Stimulated activated effector memory CD8-positive, alpha-beta T cell treated with anti-CD3 and anti-CD28 coated beads, Interleukin-12 subunit alpha, Interleukin-12 subunit beta, amount 100 ng/mL, for 72 hours (primary cell): ENCODE results near the gene EPX.
A peak's percentile ranks its signal among the peaks of the same experiment; 100 is the strongest.

ENCODE experiments used
- ATAC-seq: fragments of 150-1000 bp; cut with Tn5 transposase; 2 replicates; pipeline ENCODE4 v1.10.0; 2021
- DNase-seq, 2 donors: peaks; one replicate each; pipeline ENCODE4 v3.0.0; 2021 to 2022; ENCODE audit warnings: low spot score in 2 of 2
- H3K27ac Mint-ChIP-seq: one replicate; pipeline ENCODE4 v1.8.0; 2022; ENCODE audit warnings: mild to moderate bottlenecking, mixed read lengths
- H3K36me3 Mint-ChIP-seq: one replicate; pipeline ENCODE4 v1.8.0; 2022; ENCODE audit warnings: mild to moderate bottlenecking, mixed read lengths
- H3K4me1 Mint-ChIP-seq: one replicate; pipeline ENCODE4 v1.8.0; 2022; ENCODE audit warnings: mixed read lengths
- H3K4me3 Mint-ChIP-seq: one replicate; pipeline ENCODE4 v1.8.0; 2022; ENCODE audit warnings: mild to moderate bottlenecking, mixed read lengths
- H3K9me3 Mint-ChIP-seq: one replicate; pipeline ENCODE4 v1.8.0; 2022; ENCODE audit warnings: mixed read lengths

EPX gene

GRCh38 chr17:58229881-58230280 is 37.4 kb downstream of the EPX start:
- Mint-ChIP-seq H3K36me3 (no peaks in the 10 kb centered on the region), H3K4me1 (peaks cover 9% of the 10 kb centered on the region), H3K4me3 (no peak overlapping the region), H3K27ac (no peak overlapping the region), H3K9me3 (no peaks in the 10 kb centered on the region)
- no peak for ATAC-seq
- no peak for DNase-seq

DNA sequence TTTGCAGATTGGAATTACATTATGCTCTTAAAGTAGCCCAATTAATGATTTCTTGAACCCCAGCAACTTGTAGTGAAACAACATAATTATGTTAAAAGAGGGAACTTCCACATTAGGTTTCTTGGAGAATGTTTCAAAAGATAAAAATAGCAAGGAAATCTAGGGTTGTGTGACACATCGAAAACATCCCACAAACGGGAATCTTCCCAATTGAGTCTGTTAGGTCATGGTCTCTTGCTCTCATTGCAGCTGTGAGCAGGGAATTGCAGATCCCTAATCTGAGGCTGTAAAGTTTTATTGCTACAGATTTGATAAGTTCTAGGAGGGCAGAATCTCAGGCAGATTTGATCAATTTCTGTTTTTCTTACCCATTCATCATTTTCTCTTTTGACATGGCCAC is 39.1 kb downstream of the EPX start:
- H3K4me3 Mint-ChIP-seq, result no peak overlapping the region
- H3K36me3 Mint-ChIP-seq, result no peaks in the 10 kb centered on the region
- ATAC-seq (no peak), DNase-seq (no peak)
- no peak overlapping the region for H3K27ac Mint-ChIP-seq
- no peaks in the 10 kb centered on the region for H3K9me3 Mint-ChIP-seq
- peaks cover 9% of the 10 kb centered on the region for H3K4me1 Mint-ChIP-seq

DNA sequence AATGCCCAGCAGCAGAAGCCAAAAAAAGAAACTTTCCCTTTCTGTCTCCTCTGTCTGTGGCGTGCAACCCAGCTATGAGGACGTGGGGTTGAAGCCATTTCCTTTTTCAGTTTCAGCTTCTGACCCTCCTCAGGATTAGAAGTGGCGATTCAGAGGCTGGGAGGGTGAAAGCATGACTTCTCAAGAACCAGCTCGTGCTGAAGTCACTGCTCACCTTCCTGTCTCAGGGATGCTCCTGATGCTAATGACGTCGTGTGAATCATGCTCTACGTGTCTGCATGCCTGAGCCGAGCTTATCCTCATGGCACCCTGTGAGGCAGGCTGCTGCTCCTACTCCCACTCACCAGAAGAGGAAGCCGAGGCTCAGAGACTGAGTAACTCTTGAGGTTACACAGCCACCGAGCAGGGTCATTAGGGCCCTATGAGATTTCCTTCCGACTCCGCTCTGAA is 40.2 kb downstream of the EPX start:
- ATAC-seq, result peak; percentile 96
- H3K36me3 Mint-ChIP-seq, result no peaks in the 10 kb centered on the region
- no peak overlapping the region for H3K27ac Mint-ChIP-seq
- no peak overlapping the region for H3K4me3 Mint-ChIP-seq
- peaks cover 9% of the 10 kb centered on the region for H3K4me1 Mint-ChIP-seq
- DNase-seq, result no peak
- H3K9me3 Mint-ChIP-seq, result no peaks in the 10 kb centered on the region

DNA sequence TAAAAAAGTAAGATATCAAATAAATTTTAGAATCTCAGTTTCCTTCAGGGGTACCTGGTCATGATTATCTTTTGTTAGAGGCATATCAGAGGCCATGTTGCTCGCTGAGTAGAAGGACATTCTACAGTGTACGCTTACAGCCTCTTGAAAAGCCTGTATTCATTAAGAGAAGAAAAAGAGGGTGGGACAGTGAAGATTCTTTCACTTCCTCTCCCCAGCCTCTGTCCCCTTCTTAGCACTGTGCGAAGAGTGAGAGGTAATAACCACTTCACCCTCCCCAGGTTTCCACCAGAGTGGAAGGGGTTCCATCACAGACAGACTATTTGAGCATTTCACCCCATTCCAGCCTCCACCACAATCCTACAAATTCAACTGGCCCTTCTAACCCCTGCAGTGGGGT is 41.0 kb downstream of the EPX start:
- ATAC-seq (no peak), DNase-seq (no peak)
- Mint-ChIP-seq H3K4me3 (no peak overlapping the region), H3K4me1 (peaks cover 9% of the 10 kb centered on the region), H3K27ac (no peak overlapping the region), H3K36me3 (no peaks in the 10 kb centered on the region), H3K9me3 (no peaks in the 10 kb centered on the region)

DNA sequence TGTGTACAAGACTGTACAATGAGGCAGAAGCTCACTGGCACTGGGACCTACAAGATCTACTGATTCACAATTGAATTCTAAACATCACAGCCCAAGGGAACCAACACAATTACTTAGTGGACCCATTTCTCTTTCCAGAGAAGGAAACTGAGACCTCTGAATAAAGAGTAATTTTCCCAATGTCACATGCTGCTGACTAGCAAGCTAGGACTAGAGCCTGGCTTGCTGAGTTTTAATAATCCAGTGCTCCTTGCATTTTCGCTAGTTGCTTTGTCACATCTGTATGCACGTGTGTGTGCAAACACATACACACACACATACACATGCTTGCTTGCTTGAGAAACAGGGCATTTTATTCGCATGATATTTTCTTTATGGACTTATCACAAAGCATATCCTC is 42.0 kb downstream of the EPX start:
- Mint-ChIP-seq H3K4me1 (peaks cover 9% of the 10 kb centered on the region), H3K9me3 (no peaks in the 10 kb centered on the region), H3K4me3 (no peak overlapping the region), H3K36me3 (no peaks in the 10 kb centered on the region), H3K27ac (no peak overlapping the region)
- DNase-seq (no peak), ATAC-seq (no peak)

- H3K27ac Mint-ChIP-seq, result no peak overlapping the region
- no peak for DNase-seq
- H3K4me1 Mint-ChIP-seq, result peaks cover 9% of the 10 kb centered on the region
- H3K36me3 Mint-ChIP-seq, result no peaks in the 10 kb centered on the region
- H3K9me3 Mint-ChIP-seq, result no peaks in the 10 kb centered on the region
- ATAC-seq, result no peak
- H3K4me3 Mint-ChIP-seq, result no peak overlapping the region
These were observed 43.3 kb downstream of the EPX start for GRCh38 chr17:58235821-58236220.

GRCh38 chr17:58236394-58236793 is 43.9 kb downstream of the EPX start:
- DNase-seq (no peak), ATAC-seq (no peak)
- no peak overlapping the region for H3K4me3 Mint-ChIP-seq
- no peaks in the 10 kb centered on the region for H3K9me3 Mint-ChIP-seq
- H3K27ac Mint-ChIP-seq, result no peak overlapping the region
- peaks cover 9% of the 10 kb centered on the region for H3K4me1 Mint-ChIP-seq
- H3K36me3 Mint-ChIP-seq, result no peaks in the 10 kb centered on the region

DNA sequence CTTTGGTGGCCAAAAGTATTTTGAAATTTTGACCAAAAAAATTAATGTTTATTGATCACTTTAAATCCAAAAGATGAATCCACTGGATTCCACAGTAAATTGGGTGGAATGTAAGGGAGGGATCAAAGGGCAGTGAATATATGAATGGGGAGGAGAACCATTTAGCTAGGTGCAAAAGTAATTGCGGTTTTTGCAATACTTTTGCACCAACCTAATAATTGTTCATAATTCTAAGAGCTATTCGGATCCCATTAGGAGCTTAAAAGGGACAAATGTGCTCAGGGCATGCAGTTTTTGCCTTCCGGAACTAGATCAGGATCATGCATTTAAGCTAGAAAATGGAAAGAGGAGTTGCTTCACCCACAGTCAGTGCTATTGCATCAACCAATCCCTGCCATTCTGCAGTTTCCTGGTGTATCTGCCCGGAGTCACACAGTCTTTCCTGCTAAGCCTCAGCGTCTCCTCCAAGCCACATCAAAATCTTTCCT is 45.7 kb downstream of the EPX start, which contains the start of gene LPO:
TSS of gene LPO (plus strand) at position 438 of the 488 bp plus-strand sequence. CDS start 4,396 bp downstream, outside the sequence.
- H3K4me1 Mint-ChIP-seq, result peaks cover 9% of the 10 kb centered on the region
- no peak within 1 kb of the TSS for H3K27ac Mint-ChIP-seq
- ATAC-seq (no peak), DNase-seq (no peak)
- no peak within 1 kb of the TSS for H3K4me3 Mint-ChIP-seq
- H3K36me3 Mint-ChIP-seq, result no peaks in the 10 kb centered on the region
- no peaks in the 10 kb centered on the region for H3K9me3 Mint-ChIP-seq

- DNase-seq, result no peak
- H3K4me3 Mint-ChIP-seq, result no peak overlapping the region
- ATAC-seq, result no peak
- H3K4me1 Mint-ChIP-seq, result peaks cover 9% of the 10 kb centered on the region
- H3K9me3 Mint-ChIP-seq, result no peaks in the 10 kb centered on the region
- no peaks in the 10 kb centered on the region for H3K36me3 Mint-ChIP-seq
- H3K27ac Mint-ChIP-seq, result no peak overlapping the region
These were observed 47.5 kb downstream of the EPX start for GRCh38 chr17:58239987-58240386.

GRCh38 chr17:58242171-58242784 is 49.8 kb downstream of the EPX start:
- no peaks in the 10 kb centered on the region for H3K9me3 Mint-ChIP-seq
- peak; percentile 86 for ATAC-seq
- H3K27ac Mint-ChIP-seq, result no peak overlapping the region
- H3K36me3 Mint-ChIP-seq, result no peaks in the 10 kb centered on the region
- no peak overlapping the region for H3K4me3 Mint-ChIP-seq
- peaks cover 9% of the 10 kb centered on the region for H3K4me1 Mint-ChIP-seq
- no peak for DNase-seq

- no peaks in the 10 kb centered on the region for H3K36me3 Mint-ChIP-seq
- H3K9me3 Mint-ChIP-seq, result no peaks in the 10 kb centered on the region
- H3K4me1 Mint-ChIP-seq, result peaks cover 18% of the 10 kb centered on the region
- DNase-seq (no peak), ATAC-seq (no peak)
- H3K27ac Mint-ChIP-seq, result no peak overlapping the region
- H3K4me3 Mint-ChIP-seq, result no peak overlapping the region
These were observed 52.4 kb downstream of the EPX start for GRCh38 chr17:58244963-58245362.

GRCh38 chr17:58245428-58246103 is 53.0 kb downstream of the EPX start:
- DNase-seq (no peak), ATAC-seq (no peak)
- H3K27ac Mint-ChIP-seq, result peak overlapping the region; percentile 6
- H3K4me3 Mint-ChIP-seq, result no peak overlapping the region
- peaks cover 22% of the 10 kb centered on the region for H3K4me1 Mint-ChIP-seq
- no peaks in the 10 kb centered on the region for H3K9me3 Mint-ChIP-seq
- H3K36me3 Mint-ChIP-seq, result no peaks in the 10 kb centered on the region

- Mint-ChIP-seq H3K36me3 (no peaks in the 10 kb centered on the region), H3K4me3 (no peak overlapping the region), H3K27ac (peak overlapping the region; percentile 6), H3K9me3 (no peaks in the 10 kb centered on the region), H3K4me1 (peaks cover 22% of the 10 kb centered on the region)
- ATAC-seq, result no peak
- DNase-seq, result no peak
These were observed 53.7 kb downstream of the EPX start for GRCh38 chr17:58246104-58246740.

GRCh38 chr17:58246781-58247180 is 54.3 kb downstream of the EPX start:
- H3K4me1 Mint-ChIP-seq, result peaks cover 18% of the 10 kb centered on the region
- H3K9me3 Mint-ChIP-seq, result no peaks in the 10 kb centered on the region
- no peaks in the 10 kb centered on the region for H3K36me3 Mint-ChIP-seq
- no peak overlapping the region for H3K27ac Mint-ChIP-seq
- DNase-seq (no peak), ATAC-seq (no peak)
- H3K4me3 Mint-ChIP-seq, result no peak overlapping the region

GRCh38 chr17:58247511-58248363 is 55.2 kb downstream of the EPX start:
- H3K27ac Mint-ChIP-seq, result peak overlapping the region; percentile 61
- no peaks in the 10 kb centered on the region for H3K9me3 Mint-ChIP-seq
- no peak overlapping the region for H3K4me3 Mint-ChIP-seq
- no peak for DNase-seq
- no peaks in the 10 kb centered on the region for H3K36me3 Mint-ChIP-seq
- no peak for ATAC-seq
- peaks cover 14% of the 10 kb centered on the region for H3K4me1 Mint-ChIP-seq
